ENCODE measurements around the gene MGMT.

DNA sequence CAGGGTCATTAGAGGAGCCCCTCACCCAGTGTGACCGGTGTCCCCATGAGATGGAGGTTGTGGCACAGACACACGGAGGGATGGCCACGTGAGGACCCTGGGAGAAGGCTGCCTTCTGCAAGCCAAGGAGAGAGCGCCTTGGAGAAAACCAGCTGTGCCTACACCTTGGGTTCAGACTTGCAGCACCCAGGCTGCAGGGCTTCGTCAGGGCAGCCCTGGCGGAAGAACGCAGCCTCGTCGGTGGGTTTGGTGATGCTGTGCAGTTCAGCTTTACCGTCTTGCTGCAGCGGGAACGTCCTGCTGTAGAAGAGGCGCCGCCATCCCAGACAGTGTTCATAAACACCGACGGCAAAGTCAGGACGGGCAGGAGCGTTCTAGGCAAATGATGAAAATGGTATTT is 89.3 kb downstream of the MGMT start:
- TF ChIP-seq, protein P1, sequence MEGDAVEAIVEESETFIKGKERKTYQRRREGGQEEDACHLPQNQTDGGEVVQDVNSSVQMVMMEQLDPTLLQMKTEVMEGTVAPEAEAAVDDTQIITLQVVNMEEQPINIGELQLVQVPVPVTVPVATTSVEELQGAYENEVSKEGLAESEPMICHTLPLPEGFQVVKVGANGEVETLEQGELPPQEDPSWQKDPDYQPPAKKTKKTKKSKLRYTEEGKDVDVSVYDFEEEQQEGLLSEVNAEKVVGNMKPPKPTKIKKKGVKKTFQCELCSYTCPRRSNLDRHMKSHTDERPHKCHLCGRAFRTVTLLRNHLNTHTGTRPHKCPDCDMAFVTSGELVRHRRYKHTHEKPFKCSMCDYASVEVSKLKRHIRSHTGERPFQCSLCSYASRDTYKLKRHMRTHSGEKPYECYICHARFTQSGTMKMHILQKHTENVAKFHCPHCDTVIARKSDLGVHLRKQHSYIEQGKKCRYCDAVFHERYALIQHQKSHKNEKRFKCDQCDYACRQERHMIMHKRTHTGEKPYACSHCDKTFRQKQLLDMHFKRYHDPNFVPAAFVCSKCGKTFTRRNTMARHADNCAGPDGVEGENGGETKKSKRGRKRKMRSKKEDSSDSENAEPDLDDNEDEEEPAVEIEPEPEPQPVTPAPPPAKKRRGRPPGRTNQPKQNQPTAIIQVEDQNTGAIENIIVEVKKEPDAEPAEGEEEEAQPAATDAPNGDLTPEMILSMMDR (IDR thresholded peaks at IDR 0.05), result no peak
- TF ChIP-seq POLR2A (IDR thresholded peaks at IDR 0.05), result no peak
